MG63 (cell line): Measurements from ENCODE around the gene IL1RAPL2. TPM values are rescaled to one million over a fixed set of nuclear protein-coding genes. Genes with fewer than 3 reads are reported as not detected.

Source experiments
- DNase-seq: peaks from one replicate; pipeline ENCODE4 v3.0.0-alpha.2; 2020
- H3K27me3 ChIP-seq: fragments of 250-450 bp; sonication (Bioruptor Pico); 2 replicates; pipeline ENCODE4 v1.5.1; 2020; ENCODE audit warnings: mild to moderate bottlenecking, moderate library complexity
- H3K36me3 ChIP-seq: fragments of 250-450 bp; sonication (Bioruptor Pico); 2 replicates; pipeline ENCODE4 v1.5.1; 2020; ENCODE audit warnings: mild to moderate bottlenecking, moderate library complexity
- H3K4me3 ChIP-seq: fragments of 250-450 bp; sonication (Bioruptor Pico); 2 replicates; pipeline ENCODE4 v1.5.1; 2020; ENCODE audit warnings: mild to moderate bottlenecking, moderate library complexity
- H3K9me3 ChIP-seq: fragments of 250-450 bp; sonication (Bioruptor Pico); 2 replicates; pipeline ENCODE4 v1.5.1; 2020; ENCODE audit warnings: mild to moderate bottlenecking, moderate library complexity
- total RNA-seq: library from RNA; depleted of rRNA; stranded (reverse); fragments of >200 nt; shearing (Covaris generic); gene quantifications from 2 replicates; pipeline ENCODE4 v1.2.3, GENCODE V29; 2014; ENCODE audit warnings: low replicate concordance

IL1RAPL2 gene
- total RNA-seq, 1 experiment from 2014 or later, result not detected

DNA sequence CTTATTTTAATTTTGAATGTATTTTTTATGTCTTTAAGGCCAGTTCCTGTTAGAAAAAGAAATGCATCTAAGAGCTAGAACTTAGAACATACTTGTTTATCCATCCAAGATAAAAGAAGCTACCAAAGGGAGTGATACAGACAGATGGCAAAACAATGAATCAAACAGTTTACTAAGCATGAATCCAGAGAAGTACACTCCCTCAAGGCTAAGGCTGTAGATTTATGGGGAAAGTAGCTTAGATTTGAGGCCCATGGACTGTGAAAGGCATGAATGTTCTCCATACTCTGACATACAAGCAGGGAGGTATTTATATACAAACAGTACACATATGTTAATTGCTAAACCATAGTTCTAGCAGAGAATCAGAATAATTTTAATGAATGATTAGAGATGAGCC, 1001.1 kb downstream of the IL1RAPL2 start:
- no peak for DNase-seq
- Histone ChIP-seq H3K36me3 (no peaks in the 10 kb centered on the region), H3K4me3 (no peak overlapping the region), H3K9me3 (no peaks in the 10 kb centered on the region), H3K27me3 (no peaks in the 10 kb centered on the region)

DNA sequence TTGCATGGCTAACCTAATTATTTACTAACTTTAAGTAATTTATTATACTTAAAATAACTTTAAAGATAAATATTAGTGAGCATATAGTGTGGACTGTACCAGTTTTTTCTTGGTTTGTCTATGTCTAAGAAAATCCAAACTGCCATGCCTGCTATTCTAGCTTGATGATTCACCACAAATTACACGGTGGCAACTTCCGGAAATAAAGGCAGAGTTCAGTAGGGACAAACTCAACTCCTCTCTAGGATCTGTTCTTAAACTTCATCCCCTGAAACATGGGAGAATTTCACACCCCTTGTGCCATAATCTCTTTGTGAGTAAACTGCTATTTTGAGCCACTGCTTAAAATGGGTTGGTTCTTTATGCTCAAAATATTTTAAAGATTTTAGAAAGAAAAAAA, 1042.7 kb downstream of the IL1RAPL2 start:
- no peak for DNase-seq
- H3K27me3 ChIP-seq, result no peaks in the 10 kb centered on the region
- no peak overlapping the region for H3K4me3 ChIP-seq
- no peaks in the 10 kb centered on the region for H3K9me3 ChIP-seq
- no peaks in the 10 kb centered on the region for H3K36me3 ChIP-seq

DNA sequence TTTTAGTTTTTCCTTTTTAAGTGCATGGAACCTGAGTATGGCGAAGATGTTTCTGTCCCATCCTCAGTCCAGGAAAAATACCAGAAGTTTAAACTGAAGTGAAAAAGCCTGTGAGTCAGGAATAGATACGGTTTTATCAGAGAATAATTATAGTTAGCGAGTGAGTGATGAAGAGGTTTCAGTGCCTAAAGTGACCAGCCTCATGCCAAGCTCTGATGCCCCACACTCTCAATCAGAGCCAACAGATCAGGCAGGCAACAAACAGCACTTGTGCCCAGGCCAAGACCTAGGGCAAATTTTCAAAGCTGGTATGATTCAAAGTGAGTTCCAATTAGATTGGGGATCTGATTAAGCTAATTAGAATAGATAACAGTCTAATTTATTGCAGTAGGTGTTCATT, 1043.5 kb downstream of the IL1RAPL2 start:
- Histone ChIP-seq H3K27me3 (no peaks in the 10 kb centered on the region), H3K4me3 (no peak overlapping the region), H3K9me3 (no peaks in the 10 kb centered on the region), H3K36me3 (no peaks in the 10 kb centered on the region)
- no peak for DNase-seq

DNA sequence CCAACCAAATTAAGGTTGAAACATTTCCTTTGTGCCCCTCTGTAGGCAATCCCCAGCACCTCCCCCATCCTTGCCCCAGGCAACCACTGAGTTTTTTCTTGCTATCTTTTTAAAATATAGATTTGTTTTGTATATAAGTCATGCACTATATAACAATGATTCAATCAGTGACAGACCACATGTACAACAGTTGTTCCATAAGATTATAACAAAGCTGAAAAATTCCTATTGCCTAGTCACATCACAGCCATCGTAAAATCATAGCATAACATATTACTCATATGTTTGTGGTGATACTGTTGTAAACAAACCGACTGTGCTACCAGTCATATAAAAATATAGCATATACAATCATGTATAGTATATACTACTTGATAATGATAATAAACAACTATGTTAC, 1044.4 kb downstream of the IL1RAPL2 start:
- Histone ChIP-seq H3K27me3 (no peaks in the 10 kb centered on the region), H3K36me3 (no peaks in the 10 kb centered on the region), H3K9me3 (no peaks in the 10 kb centered on the region), H3K4me3 (no peak overlapping the region)
- DNase-seq, result peak; percentile 3

DNA sequence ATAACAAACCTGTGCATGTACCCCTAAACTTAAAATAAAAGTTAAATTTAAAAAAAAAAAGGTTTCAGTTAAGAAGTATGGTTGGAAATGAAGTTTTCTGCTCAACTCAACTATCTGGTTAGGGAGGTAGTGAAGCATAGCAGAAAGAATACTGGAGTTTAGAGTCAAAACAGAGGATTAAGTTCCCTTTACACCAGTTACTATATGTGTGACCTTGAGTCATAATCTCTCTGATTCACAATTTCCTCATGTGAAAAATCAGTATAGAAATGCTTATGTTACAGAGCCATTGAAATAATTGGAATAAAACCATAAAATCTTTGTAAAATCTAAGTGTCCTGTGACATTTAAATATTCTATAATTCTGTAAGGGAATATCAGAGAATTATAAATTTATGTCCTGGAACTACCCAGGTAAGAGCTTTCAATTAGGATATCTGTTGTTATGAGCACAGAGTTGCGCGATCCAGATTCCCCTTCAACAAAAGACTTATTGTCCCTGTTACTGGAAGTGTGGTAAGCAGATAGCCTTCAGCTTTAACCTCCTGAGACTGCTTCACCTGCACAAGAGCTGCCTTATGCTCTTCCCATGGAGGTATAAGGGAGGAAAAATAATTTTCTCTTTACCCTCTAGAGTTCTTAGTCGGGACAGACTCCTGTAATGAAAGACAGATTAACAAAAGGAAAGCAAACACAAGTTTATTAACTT, 1052.5 kb downstream of the IL1RAPL2 start:
- Histone ChIP-seq H3K4me3 (no peak overlapping the region), H3K36me3 (no peaks in the 10 kb centered on the region), H3K27me3 (no peaks in the 10 kb centered on the region), H3K9me3 (no peaks in the 10 kb centered on the region)
- no peak for DNase-seq

DNA sequence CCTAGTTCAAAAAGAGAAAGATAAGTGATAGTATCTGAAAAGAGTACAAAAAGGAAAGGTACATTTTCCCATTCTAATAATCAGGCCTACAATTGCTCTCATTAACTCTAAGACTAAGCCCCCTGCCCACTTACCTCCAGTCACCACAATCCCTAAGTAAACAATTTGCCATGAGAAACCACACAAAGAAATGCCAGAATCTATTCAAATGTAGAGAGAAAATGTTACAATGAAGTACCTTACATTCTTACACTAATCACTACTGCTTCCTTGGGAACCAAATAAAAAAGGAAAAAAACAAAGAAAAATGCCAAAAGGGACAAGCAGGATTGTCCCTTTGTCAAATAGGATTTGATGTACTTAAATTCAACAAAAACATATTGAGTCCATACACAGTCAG, 1068.2 kb downstream of the IL1RAPL2 start:
- Histone ChIP-seq H3K9me3 (no peaks in the 10 kb centered on the region), H3K27me3 (no peaks in the 10 kb centered on the region), H3K4me3 (no peak overlapping the region), H3K36me3 (no peaks in the 10 kb centered on the region)
- no peak for DNase-seq

- no peaks in the 10 kb centered on the region for H3K27me3 ChIP-seq
- H3K36me3 ChIP-seq, result no peaks in the 10 kb centered on the region
- H3K9me3 ChIP-seq, result no peaks in the 10 kb centered on the region
- DNase-seq, result no peak
- no peak overlapping the region for H3K4me3 ChIP-seq
These were observed 1069.8 kb downstream of the IL1RAPL2 start for GRCh38 chrX:105635794-105636193.

- Histone ChIP-seq H3K36me3 (no peaks in the 10 kb centered on the region), H3K4me3 (no peak overlapping the region), H3K9me3 (no peaks in the 10 kb centered on the region), H3K27me3 (no peaks in the 10 kb centered on the region)
- DNase-seq, result no peak
These were observed 1070.7 kb downstream of the IL1RAPL2 start for GRCh38 chrX:105636667-105637066.

GRCh38 chrX:105645667-105646357, 1079.8 kb downstream of the IL1RAPL2 start:
- Histone ChIP-seq H3K27me3 (no peaks in the 10 kb centered on the region), H3K36me3 (no peaks in the 10 kb centered on the region), H3K9me3 (no peaks in the 10 kb centered on the region), H3K4me3 (no peak overlapping the region)
- DNase-seq, result peak; percentile 24

- no peaks in the 10 kb centered on the region for H3K36me3 ChIP-seq
- no peak for DNase-seq
- H3K4me3 ChIP-seq, result no peak overlapping the region
- H3K27me3 ChIP-seq, result no peaks in the 10 kb centered on the region
- H3K9me3 ChIP-seq, result no peaks in the 10 kb centered on the region
These were observed 1080.8 kb downstream of the IL1RAPL2 start for GRCh38 chrX:105646592-105647372.

DNA sequence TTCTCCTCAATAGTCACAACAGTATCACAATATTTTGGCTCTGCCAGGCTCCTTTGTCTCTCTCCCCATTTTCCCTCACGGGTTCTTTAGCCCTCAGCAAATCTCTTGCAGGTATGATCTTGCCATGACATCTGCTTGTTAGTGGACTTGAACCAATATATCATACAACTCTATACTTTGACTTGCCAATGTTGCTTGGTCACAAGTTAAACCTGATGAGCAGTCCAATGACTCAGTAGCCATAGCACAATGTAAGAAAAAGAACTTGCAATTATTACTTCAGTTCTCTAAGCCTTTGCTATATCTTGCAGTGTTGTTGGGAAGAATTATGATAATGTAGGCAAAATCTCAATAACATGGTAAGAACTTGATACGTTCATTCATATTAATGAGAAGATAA, 1081.8 kb downstream of the IL1RAPL2 start:
- Histone ChIP-seq H3K27me3 (no peaks in the 10 kb centered on the region), H3K36me3 (no peaks in the 10 kb centered on the region), H3K4me3 (no peak overlapping the region), H3K9me3 (no peaks in the 10 kb centered on the region)
- no peak for DNase-seq

- DNase-seq, result no peak
These were observed 1082.7 kb downstream of the IL1RAPL2 start for GRCh38 chrX:105648732-105649131.

GRCh38 chrX:105650577-105650976, 1084.6 kb downstream of the IL1RAPL2 start:
- Histone ChIP-seq H3K27me3 (no peaks in the 10 kb centered on the region), H3K36me3 (no peaks in the 10 kb centered on the region), H3K9me3 (no peaks in the 10 kb centered on the region), H3K4me3 (no peak overlapping the region)
- no peak for DNase-seq

More at GRCh38 chrX:105648732-105649131, 1082.7 kb downstream of the IL1RAPL2 start:
- Histone ChIP-seq H3K36me3 (no peaks in the 10 kb centered on the region), H3K27me3 (no peaks in the 10 kb centered on the region), H3K4me3 (no peak overlapping the region), H3K9me3 (no peaks in the 10 kb centered on the region)

- Histone ChIP-seq H3K9me3 (no peaks in the 10 kb centered on the region), H3K27me3 (no peaks in the 10 kb centered on the region), H3K36me3 (no peaks in the 10 kb centered on the region), H3K4me3 (no peak overlapping the region)
- no peak for DNase-seq
These were observed 1085.0 kb downstream of the IL1RAPL2 start for GRCh38 chrX:105650986-105651385.

GRCh38 chrX:105653891-105654290, 1087.9 kb downstream of the IL1RAPL2 start:
- H3K27me3 ChIP-seq, result no peaks in the 10 kb centered on the region
- H3K36me3 ChIP-seq, result no peaks in the 10 kb centered on the region
- H3K4me3 ChIP-seq, result no peak overlapping the region
- DNase-seq, result no peak
- H3K9me3 ChIP-seq, result no peaks in the 10 kb centered on the region

- Histone ChIP-seq H3K27me3 (no peaks in the 10 kb centered on the region), H3K9me3 (no peaks in the 10 kb centered on the region), H3K36me3 (no peaks in the 10 kb centered on the region), H3K4me3 (no peak overlapping the region)
- no peak for DNase-seq
These were observed 1092.1 kb downstream of the IL1RAPL2 start for GRCh38 chrX:105658136-105658535.

DNA sequence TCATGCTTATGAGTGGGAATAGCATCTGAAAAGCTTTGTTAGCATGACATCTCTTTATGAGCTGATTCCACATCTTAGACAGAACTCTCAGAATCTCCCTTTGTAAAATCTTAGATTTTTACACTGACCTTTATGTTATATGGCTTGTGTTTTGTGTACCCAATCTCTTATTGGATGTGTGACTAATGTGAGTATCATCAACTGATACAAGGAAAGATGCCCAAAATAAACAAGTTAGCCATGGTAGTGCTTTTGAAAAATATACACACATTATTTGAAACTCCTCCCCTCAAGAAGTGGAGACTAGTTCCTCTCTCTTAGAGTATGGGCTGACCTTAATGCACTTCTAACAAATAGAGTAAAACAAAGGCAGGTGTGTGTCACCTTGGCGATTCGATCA, 1096.2 kb downstream of the IL1RAPL2 start:
- no peak overlapping the region for H3K4me3 ChIP-seq
- no peaks in the 10 kb centered on the region for H3K9me3 ChIP-seq
- no peaks in the 10 kb centered on the region for H3K27me3 ChIP-seq
- H3K36me3 ChIP-seq, result no peaks in the 10 kb centered on the region
- DNase-seq, result no peak
